ENCODE results near the gene ENDOD1. TPM values are rescaled to one million over a fixed set of nuclear protein-coding genes. Genes with fewer than 3 reads are reported as not detected.

ENDOD1 gene
- total and polyA plus RNA-seq, 4 donors: 2.2 to 35.6 (median 5.9) TPM

DNA sequence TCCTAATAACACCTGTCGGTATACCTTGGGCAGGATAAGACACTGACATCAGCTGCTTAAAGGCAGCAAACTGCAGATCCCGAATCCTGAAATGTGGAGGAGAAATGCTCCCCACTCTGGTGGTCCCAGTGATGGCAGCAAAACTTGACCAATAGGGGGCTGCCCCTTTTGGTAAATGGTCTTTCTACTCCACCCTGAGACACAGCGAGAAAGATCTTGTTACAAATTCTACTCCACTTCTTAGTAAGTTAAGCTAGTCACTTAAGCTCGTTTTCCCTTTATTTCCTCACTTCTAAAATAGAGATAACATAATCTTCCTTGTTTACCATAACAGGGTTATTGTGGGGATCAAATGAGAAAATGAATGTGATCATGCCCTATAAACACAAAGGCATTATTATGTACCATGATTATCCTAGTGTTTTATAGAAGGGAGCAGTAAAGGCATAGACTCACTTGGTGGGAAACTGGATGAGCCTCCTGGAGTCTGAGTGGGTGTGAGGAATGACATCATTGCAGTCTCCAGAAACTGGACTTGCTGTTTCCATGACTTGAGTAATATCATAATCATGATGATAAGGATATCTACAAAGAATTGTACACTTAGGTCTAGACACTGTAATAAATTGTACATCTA lies 50.9 kb downstream of the ENDOD1 start (continued):
- TF ChIP-seq HNF4G (IDR thresholded peaks at IDR 0.05) (no peak), JUND (IDR thresholded peaks at IDR 0.05) (no peak), GABPA (IDR thresholded peaks at IDR 0.05 in 1 of 2, conservative IDR thresholded peaks at IDR 0.05 in 1 of 2) (no peak), FOXA2 (IDR thresholded peaks at IDR 0.05) (no peak), FOXA1 (IDR thresholded peaks at IDR 0.05) (no peak), YY1 (IDR thresholded peaks at IDR 0.05) (no peak), RXRA (IDR thresholded peaks at IDR 0.05) (no peak)
- TF ChIP-seq, protein P1, sequence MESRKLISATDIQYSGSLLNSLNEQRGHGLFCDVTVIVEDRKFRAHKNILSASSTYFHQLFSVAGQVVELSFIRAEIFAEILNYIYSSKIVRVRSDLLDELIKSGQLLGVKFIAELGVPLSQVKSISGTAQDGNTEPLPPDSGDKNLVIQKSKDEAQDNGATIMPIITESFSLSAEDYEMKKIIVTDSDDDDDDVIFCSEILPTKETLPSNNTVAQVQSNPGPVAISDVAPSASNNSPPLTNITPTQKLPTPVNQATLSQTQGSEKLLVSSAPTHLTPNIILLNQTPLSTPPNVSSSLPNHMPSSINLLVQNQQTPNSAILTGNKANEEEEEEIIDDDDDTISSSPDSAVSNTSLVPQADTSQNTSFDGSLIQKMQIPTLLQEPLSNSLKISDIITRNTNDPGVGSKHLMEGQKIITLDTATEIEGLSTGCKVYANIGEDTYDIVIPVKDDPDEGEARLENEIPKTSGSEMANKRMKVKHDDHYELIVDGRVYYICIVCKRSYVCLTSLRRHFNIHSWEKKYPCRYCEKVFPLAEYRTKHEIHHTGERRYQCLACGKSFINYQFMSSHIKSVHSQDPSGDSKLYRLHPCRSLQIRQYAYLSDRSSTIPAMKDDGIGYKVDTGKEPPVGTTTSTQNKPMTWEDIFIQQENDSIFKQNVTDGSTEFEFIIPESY (IDR thresholded peaks at IDR 0.05): no peak
- TF ChIP-seq, protein P2, sequence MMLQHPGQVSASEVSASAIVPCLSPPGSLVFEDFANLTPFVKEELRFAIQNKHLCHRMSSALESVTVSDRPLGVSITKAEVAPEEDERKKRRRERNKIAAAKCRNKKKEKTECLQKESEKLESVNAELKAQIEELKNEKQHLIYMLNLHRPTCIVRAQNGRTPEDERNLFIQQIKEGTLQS (IDR thresholded peaks at IDR 0.05): no peak

DNA sequence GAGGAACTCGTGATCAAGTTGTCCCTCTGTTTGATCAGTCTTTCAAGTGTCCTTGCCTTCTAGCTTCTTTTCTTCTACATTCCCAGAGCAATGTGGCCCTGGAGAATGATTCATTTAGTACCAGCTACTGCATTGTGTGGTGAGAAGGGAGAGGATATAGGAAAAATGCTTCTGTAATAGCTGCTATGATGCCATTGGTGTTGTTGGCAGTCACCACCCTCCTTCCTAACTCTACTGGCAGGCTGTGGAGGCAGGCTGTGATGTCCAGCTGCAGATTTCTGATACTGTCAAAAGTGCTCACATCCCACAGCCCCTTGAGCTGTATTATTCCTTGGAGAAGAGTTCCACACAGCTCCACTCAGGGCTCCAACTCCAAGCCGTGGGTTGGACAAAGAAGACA lies 52.8 kb downstream of the ENDOD1 start:
- Histone ChIP-seq H3K36me3 (ENCODE audit: control insufficient read depth in 4 of 4, insufficient read depth in 3 of 4, low read depth in 1 of 4, low read length in 3 of 4) (no peaks in the 10 kb centered on the region), H3K4me3 (ENCODE audit: low read depth in 1 of 3, low read length in 3 of 3) (no peak overlapping the region), H3K9ac (ENCODE audit: low read depth in 1 of 2, low read length in 2 of 2) (no peak overlapping the region), H3K4me1 (ENCODE audit: control insufficient read depth in 4 of 4, insufficient read depth in 4 of 4, low read length in 3 of 4) (no peaks in the 10 kb centered on the region), H3K9me3 (ENCODE audit: control insufficient read depth in 4 of 4, low read length in 3 of 4) (no peaks in the 10 kb centered on the region), H3K27me3 (ENCODE audit: control insufficient read depth in 4 of 4, insufficient read depth in 4 of 4, low read length in 3 of 4) (no peaks in the 10 kb centered on the region), H3K27ac (ENCODE audit: low read depth in 1 of 2, low read length in 2 of 2) (no peak overlapping the region)
- no peak for DNase-seq (ENCODE audit: low spot score)
- TF ChIP-seq JUND (IDR thresholded peaks at IDR 0.05) (no peak), EGR1 (IDR thresholded peaks at IDR 0.05; ENCODE audit: low read depth in 2 of 2) (no peak), RXRA (IDR thresholded peaks at IDR 0.05) (no peak), CTCF (IDR thresholded peaks at IDR 0.05; ENCODE audit: low read depth, low read length, missing input control) (no peak), FOXA1 (IDR thresholded peaks at IDR 0.05) (no peak), HNF4G (IDR thresholded peaks at IDR 0.05) (no peak), NR2F2 (IDR thresholded peaks at IDR 0.05) (no peak), HNF4A (conservative IDR thresholded peaks at IDR 0.05) (no peak), TAF1 (conservative IDR thresholded peaks at IDR 0.05) (no peak)
- TF ChIP-seq, protein P3, sequence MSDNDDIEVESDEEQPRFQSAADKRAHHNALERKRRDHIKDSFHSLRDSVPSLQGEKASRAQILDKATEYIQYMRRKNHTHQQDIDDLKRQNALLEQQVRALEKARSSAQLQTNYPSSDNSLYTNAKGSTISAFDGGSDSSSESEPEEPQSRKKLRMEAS (IDR thresholded peaks at IDR 0.05): no peak
- TF ChIP-seq, protein P1 (IDR thresholded peaks at IDR 0.05): no peak
- TF ChIP-seq, protein P2 (IDR thresholded peaks at IDR 0.05): no peak
- WGBS: 74% methylated on average over 2 of the region's 2 CpGs

Data from liver (tissue), 9 donors.